ENCODE data around the gene TGFBR2.

Gene TGFBR2

GRCh38 chr3:30598668-30599545 is 7.5 kb upstream of the TGFBR2 start:
- no peak for DNase-seq (ENCODE audit: low read depth)
- H3K4me3 ChIP-seq (ENCODE audit: control insufficient read depth, low read depth, low read length): no peak overlapping the region
- TF ChIP-seq, protein P1, sequence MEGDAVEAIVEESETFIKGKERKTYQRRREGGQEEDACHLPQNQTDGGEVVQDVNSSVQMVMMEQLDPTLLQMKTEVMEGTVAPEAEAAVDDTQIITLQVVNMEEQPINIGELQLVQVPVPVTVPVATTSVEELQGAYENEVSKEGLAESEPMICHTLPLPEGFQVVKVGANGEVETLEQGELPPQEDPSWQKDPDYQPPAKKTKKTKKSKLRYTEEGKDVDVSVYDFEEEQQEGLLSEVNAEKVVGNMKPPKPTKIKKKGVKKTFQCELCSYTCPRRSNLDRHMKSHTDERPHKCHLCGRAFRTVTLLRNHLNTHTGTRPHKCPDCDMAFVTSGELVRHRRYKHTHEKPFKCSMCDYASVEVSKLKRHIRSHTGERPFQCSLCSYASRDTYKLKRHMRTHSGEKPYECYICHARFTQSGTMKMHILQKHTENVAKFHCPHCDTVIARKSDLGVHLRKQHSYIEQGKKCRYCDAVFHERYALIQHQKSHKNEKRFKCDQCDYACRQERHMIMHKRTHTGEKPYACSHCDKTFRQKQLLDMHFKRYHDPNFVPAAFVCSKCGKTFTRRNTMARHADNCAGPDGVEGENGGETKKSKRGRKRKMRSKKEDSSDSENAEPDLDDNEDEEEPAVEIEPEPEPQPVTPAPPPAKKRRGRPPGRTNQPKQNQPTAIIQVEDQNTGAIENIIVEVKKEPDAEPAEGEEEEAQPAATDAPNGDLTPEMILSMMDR (conservative IDR thresholded peaks at IDR 0.05; ENCODE audit: control insufficient read depth, insufficient read depth, low read depth, low read length): no peak

DNA sequence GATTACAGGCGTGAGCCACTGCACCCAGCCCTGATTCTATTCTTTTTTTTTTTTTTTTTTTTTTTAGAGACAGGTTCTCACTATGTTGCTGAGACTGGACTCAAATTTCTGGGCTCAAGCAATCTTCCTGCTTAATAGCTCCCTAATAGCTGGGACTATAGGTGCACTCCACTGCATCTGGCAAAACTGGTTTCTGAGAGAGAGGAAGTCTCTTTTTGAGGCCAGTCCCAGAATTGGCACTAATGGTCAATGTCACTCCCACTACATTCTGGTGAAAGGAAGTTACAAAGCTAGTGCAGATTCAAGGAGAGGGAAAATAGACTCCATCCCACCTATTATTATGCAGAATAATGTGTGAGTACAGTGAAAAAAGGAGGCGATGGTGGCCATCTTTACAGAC is 5.8 kb upstream of the TGFBR2 start:
- no peak overlapping the region for H3K4me3 ChIP-seq (ENCODE audit: control insufficient read depth, low read depth, low read length)
- TF ChIP-seq, protein P1 (conservative IDR thresholded peaks at IDR 0.05; ENCODE audit: control insufficient read depth, insufficient read depth, low read depth, low read length): no peak
- DNase-seq (ENCODE audit: low read depth): no peak

DNA sequence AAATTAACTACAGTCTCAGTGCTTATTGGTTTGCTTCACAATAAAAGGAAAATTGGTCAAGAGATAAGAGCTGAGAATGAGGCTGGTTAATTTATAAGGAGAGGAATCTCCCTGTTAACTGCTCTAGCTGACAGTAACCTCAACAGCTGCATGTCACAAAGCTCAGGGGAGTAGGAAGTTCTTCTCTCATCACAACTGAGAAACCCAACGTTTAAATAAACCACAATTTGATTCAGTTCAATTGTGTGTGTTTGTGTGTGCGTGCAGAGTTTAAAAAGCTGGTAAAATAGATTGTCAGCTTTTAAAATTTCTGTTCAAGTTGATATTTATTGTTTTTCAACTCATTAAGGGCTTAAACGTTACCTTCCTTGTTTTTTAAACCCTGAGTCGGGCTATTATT is 3.5 kb upstream of the TGFBR2 start:
- TF ChIP-seq, protein P1 (conservative IDR thresholded peaks at IDR 0.05; ENCODE audit: control insufficient read depth, insufficient read depth, low read depth, low read length): no peak
- no peak overlapping the region for H3K4me3 ChIP-seq (ENCODE audit: control insufficient read depth, low read depth, low read length)
- DNase-seq (ENCODE audit: low read depth): no peak

GRCh38 chr3:30604093-30604492 is 2.3 kb upstream of the TGFBR2 start:
- no peak for DNase-seq (ENCODE audit: low read depth)

GRCh38 chr3:30604558-30604957 is 1.8 kb upstream of the TGFBR2 start:
- DNase-seq (ENCODE audit: low read depth): no peak
- TF ChIP-seq, protein P1 (conservative IDR thresholded peaks at IDR 0.05; ENCODE audit: control insufficient read depth, insufficient read depth, low read depth, low read length): no peak
- H3K4me3 ChIP-seq (ENCODE audit: control insufficient read depth, low read depth, low read length): no peak overlapping the region

More at GRCh38 chr3:30604093-30604492, 2.3 kb upstream of the TGFBR2 start:
- TF ChIP-seq, protein P1 (conservative IDR thresholded peaks at IDR 0.05; ENCODE audit: control insufficient read depth, insufficient read depth, low read depth, low read length): no peak
- no peak overlapping the region for H3K4me3 ChIP-seq (ENCODE audit: control insufficient read depth, low read depth, low read length)

- TF ChIP-seq, protein P1 (conservative IDR thresholded peaks at IDR 0.05; ENCODE audit: control insufficient read depth, insufficient read depth, low read depth, low read length): no peak
- no peak for DNase-seq (ENCODE audit: low read depth)
- H3K4me3 ChIP-seq (ENCODE audit: control insufficient read depth, low read depth, low read length): no peak overlapping the region
These were observed 1.4 kb upstream of the TGFBR2 start for GRCh38 chr3:30605005-30605404.
